Measurements from ENCODE around the gene BEST4.

DNA sequence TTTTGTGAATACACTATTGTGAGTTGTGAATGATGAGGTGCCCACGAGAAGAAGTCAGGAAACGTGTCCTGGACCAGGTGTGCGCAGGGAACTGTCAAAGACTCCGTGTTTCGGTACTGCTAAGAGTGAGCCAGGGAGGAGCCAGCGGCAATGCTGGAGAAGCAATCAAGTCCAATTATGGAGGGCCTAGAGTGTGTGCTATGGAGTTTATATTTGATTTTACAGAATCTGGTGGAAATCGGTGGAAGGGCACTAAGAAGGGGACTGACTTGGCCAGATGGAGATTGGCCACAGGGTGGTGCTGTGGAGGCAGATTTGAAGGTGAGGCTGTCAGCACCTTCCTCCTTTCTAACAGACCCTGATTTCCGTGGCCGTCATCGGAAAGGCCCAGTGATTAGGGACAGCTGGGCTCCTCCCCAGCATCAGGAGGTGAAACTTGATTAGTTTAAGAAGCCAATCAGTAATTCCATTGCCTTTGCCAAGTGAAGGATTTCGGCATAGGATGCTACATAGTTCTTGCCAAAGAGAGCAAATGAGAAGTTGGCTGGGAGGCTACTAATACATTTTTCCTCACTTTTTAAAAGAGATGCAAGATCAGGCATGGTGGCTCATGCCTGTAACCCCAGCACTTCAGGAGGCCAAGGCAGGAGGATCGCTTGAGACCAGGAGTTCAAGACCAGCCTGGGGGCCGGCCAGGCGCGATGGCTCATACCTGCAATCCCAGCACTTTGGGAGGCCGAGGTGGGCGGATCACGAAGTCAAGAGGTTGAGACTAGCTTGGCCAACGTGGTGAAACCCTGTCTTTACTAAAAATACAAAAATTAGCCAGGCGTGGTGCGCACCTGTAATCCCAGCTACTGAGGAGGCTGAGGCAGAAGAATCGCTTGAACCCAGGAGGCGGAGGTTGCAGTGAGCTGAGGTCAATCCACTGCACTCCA, 48.0 kb upstream of the BEST4 start:
- TF ChIP-seq, protein P1, sequence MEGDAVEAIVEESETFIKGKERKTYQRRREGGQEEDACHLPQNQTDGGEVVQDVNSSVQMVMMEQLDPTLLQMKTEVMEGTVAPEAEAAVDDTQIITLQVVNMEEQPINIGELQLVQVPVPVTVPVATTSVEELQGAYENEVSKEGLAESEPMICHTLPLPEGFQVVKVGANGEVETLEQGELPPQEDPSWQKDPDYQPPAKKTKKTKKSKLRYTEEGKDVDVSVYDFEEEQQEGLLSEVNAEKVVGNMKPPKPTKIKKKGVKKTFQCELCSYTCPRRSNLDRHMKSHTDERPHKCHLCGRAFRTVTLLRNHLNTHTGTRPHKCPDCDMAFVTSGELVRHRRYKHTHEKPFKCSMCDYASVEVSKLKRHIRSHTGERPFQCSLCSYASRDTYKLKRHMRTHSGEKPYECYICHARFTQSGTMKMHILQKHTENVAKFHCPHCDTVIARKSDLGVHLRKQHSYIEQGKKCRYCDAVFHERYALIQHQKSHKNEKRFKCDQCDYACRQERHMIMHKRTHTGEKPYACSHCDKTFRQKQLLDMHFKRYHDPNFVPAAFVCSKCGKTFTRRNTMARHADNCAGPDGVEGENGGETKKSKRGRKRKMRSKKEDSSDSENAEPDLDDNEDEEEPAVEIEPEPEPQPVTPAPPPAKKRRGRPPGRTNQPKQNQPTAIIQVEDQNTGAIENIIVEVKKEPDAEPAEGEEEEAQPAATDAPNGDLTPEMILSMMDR (conservative IDR thresholded peaks at IDR 0.05; ENCODE audit: low read depth, low read length): peak; percentile 91
- TF ChIP-seq EZH2 (IDR thresholded peaks at IDR 0.05; ENCODE audit: low read length, unreplicated experiment) (no peak), EZH2phosphoT487 (IDR thresholded peaks at IDR 0.05; ENCODE audit: borderline replicate concordance, low read length) (no peak)
